Stimulated activated CD4-positive, alpha-beta T cell treated with anti-CD3 and anti-CD28 coated beads, TNF-alpha, amount 100 ng/mL, for 1 hour (primary cell): ENCODE results near the gene LRMDA.

ENCODE experiments used
- DNase-seq, 3 donors: peaks; one replicate each; pipeline ENCODE4 v3.0.0-alpha.2; 2020; ENCODE audit warnings: low read depth in 3 of 3, low spot score in 1 of 3

The LRMDA gene

GRCh38 chr10:75431180-75432111, at the start of gene LRMDA:
TSS of gene LRMDA (plus strand) at chr10:75431624.
- DNase-seq: no peak

DNA sequence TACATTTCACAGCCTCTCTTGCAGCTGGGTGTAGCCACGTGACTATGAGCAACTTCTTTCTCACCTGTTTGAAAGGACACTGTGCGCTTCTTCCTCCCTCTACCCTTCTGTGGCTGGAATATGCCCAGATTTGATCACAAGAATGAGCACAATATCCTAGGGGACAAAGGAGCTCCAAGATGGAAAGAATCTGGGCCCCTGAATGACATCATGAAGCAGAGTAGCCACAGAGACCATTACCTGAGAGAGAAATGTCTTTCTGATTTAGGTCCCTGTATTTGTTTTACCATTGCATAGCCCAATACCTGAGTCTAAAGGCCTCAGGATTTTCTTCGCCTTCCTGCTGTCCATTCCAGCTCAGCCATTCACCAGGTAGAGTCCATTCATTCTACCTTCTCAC, 45.3 kb upstream of the LRMDA start:
- no peak for DNase-seq

DNA sequence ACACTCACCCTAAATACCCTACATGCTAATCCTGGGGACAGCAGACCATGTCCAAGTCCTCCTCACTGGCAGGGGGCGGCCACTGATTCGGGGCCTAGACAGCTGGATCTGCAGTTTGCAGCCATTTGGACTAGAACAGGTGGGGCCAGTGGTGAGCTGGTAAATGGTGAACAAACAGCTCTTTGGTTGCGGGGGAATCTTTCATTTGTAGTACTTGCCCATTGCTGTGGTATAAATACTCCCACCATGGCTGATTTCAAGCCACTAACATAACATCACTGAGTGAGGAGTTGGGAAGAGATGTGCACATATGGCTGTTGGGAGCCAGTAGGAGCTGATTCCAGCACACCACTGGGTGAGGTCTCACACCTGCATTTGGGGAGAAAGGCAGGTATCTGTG, 43.3 kb upstream of the LRMDA start:
- DNase-seq: no peak

GRCh38 chr10:75390178-75390577, 41.2 kb upstream of the LRMDA start:
- DNase-seq: no peak

GRCh38 chr10:75392271-75392670, 39.2 kb upstream of the LRMDA start:
- no peak for DNase-seq

GRCh38 chr10:75392744-75393143, 38.7 kb upstream of the LRMDA start:
- DNase-seq: no peak

DNA sequence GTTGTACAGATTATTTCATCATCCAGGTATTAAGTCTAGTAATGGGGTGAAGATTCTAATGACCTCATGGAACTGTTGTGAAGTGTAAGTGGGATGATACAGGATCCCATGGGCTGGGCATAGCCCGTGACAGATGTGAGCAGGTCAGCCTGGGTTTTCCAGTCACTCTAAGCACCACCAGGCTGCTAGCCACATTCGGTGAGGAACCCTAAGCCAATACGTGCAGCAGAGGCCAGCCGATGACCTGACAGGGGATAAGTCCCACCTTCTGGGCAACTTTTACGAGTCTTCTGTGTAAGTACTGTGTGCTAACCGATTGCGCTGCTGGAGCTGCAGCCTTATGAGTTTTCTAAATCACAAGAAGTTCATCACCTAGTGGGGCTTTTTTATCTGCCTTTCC, 37.2 kb upstream of the LRMDA start:
- no peak for DNase-seq

- DNase-seq: no peak
These were observed 36.1 kb upstream of the LRMDA start for GRCh38 chr10:75395066-75395931.

DNA sequence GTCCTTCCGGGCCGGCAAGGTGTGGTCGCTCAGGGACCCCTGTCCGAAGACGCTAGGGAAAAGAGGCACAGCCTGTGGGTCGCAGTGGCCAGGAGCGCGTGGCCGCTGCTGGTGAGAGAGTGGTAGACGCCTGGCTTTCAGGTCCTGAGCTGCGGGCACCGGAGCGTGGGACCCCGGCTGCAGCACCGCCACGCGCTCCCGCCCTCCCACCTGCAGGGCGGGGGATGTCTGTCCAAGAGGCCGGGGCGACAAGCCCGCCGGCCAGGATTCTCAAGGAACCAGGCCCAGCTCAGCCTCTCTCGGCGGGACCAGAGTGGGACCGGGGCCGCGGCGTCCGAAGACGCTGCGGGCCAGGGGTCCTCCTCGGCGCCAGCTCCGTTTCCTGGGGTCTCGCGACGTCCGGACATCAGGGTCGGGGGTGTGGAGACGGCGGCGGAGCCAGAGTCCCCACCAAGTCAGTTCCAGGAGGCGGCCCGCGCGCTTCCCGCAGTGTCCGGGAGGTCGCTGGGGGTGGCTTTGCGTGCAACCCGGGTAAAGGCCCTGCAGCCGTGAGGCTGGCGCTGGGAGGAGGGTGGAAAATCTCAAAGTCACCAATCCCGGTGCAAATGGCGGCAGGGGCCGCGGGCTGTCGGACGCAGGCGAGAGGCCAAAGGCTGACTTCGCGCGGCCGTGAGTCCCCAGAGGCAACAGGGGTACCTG, 35.3 kb upstream of the LRMDA start:
- DNase-seq: no peak

- DNase-seq: no peak
These were observed 34.6 kb upstream of the LRMDA start for GRCh38 chr10:75396631-75397495.

DNA sequence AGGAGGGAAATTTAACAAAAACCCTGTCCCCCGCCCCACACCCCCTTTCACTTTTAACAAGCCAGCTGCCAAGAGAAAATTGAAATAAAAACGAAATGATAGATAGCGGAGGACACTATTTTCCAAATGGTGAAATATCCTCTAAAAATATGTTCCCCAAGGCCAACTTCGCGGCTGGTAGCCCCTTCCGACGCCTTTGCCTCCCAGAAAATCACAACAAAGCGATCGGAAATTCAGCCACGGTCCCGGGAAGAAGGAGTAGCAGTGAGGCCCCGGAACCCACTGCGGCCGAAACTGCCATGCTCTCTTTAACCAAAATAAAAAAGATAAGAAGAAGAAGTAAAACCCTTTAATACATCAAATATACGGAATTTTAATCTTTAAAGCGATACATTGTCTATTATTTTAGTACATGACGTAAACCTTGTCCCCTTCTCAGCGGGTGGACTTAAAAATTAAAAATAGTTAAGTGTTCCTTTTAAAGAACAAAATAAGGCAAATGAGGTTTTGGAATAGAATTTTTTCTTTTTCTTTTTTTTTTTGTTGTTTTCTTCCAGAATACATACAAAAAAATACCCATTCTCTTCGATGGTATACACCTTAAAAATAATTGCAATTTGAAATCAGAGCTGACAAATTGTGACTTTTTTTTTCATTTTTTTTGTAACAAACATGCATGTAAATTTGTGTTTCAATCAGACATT, 33.8 kb upstream of the LRMDA start:
- no peak for DNase-seq

- DNase-seq: no peak
These were observed 33.2 kb upstream of the LRMDA start for GRCh38 chr10:75398200-75398691.

GRCh38 chr10:75398692-75399460, 32.5 kb upstream of the LRMDA start:
- DNase-seq: no peak

DNA sequence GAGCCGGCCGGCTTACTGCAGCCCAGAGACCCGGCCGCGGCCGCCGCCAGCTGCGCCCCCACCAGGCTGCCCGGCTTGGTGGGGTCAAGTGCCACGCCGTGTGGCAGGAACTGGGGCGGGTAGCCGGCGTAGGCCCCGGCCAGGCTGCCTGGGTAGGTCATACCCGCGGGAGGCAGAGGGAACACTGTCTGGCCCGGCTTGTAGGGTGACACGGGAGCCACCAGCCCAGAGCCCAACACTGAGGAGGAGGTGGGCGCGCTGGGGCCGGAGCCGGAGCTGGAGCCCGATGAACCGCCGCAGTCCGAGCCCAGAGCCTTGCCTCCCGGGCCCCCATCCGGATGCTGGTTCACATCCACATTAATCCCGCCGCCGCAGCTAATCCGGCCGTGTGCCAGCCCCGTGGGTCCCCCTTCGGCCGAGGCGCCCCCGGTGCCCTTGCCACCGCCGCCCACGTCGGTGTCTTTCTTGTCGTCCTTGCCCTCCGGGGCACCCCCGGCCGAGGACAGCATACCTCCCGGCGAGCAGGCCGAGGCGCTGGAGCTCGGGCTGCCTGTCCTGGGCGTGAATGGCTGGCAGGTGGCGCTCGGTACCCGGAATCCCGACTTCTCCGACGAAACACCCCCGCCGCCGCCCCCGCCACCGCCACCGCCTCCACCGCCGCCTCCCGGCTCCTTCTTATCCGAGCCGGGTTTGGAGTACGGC, 31.8 kb upstream of the LRMDA start:
- DNase-seq: no peak

- DNase-seq: no peak
These were observed 31.2 kb upstream of the LRMDA start for GRCh38 chr10:75400163-75400770.

- no peak for DNase-seq
These were observed 30.5 kb upstream of the LRMDA start for GRCh38 chr10:75400771-75401568.
